ENCODE data around the gene NUDT15. TPM values are rescaled to one million over a fixed set of nuclear protein-coding genes. Genes with fewer than 3 reads are reported as not detected.

The NUDT15 gene
- polyA plus RNA-seq, 4 donors = 27.0 to 32.4 (median 30.3) TPM

- no peak for DNase-seq (ENCODE audit: low read depth in 4 of 4, low spot score in 3 of 4)
These were observed 59.1 kb downstream of the NUDT15 start for GRCh38 chr13:48096670-48097069.

Other genes with a start within 250 kb of the NUDT15 start
- 100 to 1,000 TPM in 3 of 4 donors, 10 to 100 TPM in 1; 88.4 to 116 (median 105) TPM for gene SUCLA2, start 36.5 kb upstream of the NUDT15 start, polyA plus RNA-seq (ENCODE audit: insufficient read length in 4 of 4)
- gene MED4, start 57.4 kb downstream of the NUDT15 start, polyA plus RNA-seq (ENCODE audit: insufficient read length in 4 of 4) = 100 to 1,000 TPM in 2 of 4 donors, 10 to 100 TPM in 2; 85.0 to 108 (median 102) TPM
- 1,000 to 10,000 TPM; 1,615 to 2,127 (median 1,986) TPM for gene ITM2B, start 195.5 kb downstream of the NUDT15 start, polyA plus RNA-seq (ENCODE audit: insufficient read length in 4 of 4)

Measured in right renal pelvis (tissue), 4 donors.